Dermis blood vessel endothelial cell (primary cell): ENCODE data around the gene INMT. TPM values are rescaled to one million over a fixed set of nuclear protein-coding genes. Genes with fewer than 3 reads are reported as not detected.

Experiments used
- DNase-seq: peaks from one replicate; pipeline ENCODE4 v3.0.0; 2010
- total RNA-seq: library from RNA; depleted of rRNA; stranded (reverse); fragments of >200 nt; gene quantifications from 2 replicates; pipeline ENCODE4 v1.2.3, GENCODE V29; 2014

The INMT gene
- total RNA-seq, 1 donor from 2014 or later, result not detected

GRCh38 chr7:30788640-30789333 is 36.9 kb downstream of the INMT start:
- DNase-seq, result no peak

GRCh38 chr7:30789334-30789711 is 37.4 kb downstream of the INMT start:
- peak; percentile 72 for DNase-seq

- DNase-seq, result no peak
These were observed 38.4 kb downstream of the INMT start for GRCh38 chr7:30790356-30790755.

GRCh38 chr7:30791114-30791513 is 39.2 kb downstream of the INMT start:
- DNase-seq, result no peak

GRCh38 chr7:30795161-30795948 is 43.4 kb downstream of the INMT start:
- DNase-seq, result no peak

- peak; percentile 71 for DNase-seq
These were observed 44.4 kb downstream of the INMT start for GRCh38 chr7:30796105-30796869.

- DNase-seq, result no peak
These were observed 45.5 kb downstream of the INMT start for GRCh38 chr7:30797176-30798040.

- DNase-seq, result peak; percentile 84
These were observed 47.5 kb downstream of the INMT start for GRCh38 chr7:30799206-30799975.

- DNase-seq, result no peak
These were observed 48.2 kb downstream of the INMT start for GRCh38 chr7:30799976-30800661.

- DNase-seq, result peak; percentile 90
These were observed 48.9 kb downstream of the INMT start for GRCh38 chr7:30800785-30801252.

- DNase-seq, result no peak
These were observed 50.9 kb downstream of the INMT start for GRCh38 chr7:30802812-30803211.

GRCh38 chr7:30804078-30804661 is 52.2 kb downstream of the INMT start:
- DNase-seq, result peak; percentile 71

GRCh38 chr7:30805081-30805691 is 53.3 kb downstream of the INMT start:
- no peak for DNase-seq

- DNase-seq, result no peak
These were observed 54.0 kb downstream of the INMT start for GRCh38 chr7:30805931-30806330.

Other genes starting within 250 kb of the INMT start
- gene GGCT, start 247.3 kb upstream of the INMT start, total RNA-seq, result 28.6 and 35.6 TPM in 2 replicates
- 59.2 and 147 TPM in 2 replicates for gene GARS1, start 157.3 kb upstream of the INMT start, total RNA-seq
- gene CRHR2, start 69.7 kb upstream of the INMT start, total RNA-seq, result not detected in 2 replicates
- 2.7 and 6.1 TPM in 2 replicates for gene MINDY4, start 19.3 kb downstream of the INMT start, total RNA-seq
- 9.2 and 147 TPM in 2 replicates for gene AQP1, start 159.7 kb downstream of the INMT start, total RNA-seq
- 0.09 TPM in 1 of 2 replicates, not detected in the other for gene GHRHR, start 211.8 kb downstream of the INMT start, total RNA-seq